Measurements from ENCODE around the gene CHRNA1. TPM values are rescaled to one million over a fixed set of nuclear protein-coding genes. Genes with fewer than 3 reads are reported as not detected.

CHRNA1 gene
- total RNA-seq, 2 experiments from 2014 or later: 0.17 to 0.19 TPM

DNA sequence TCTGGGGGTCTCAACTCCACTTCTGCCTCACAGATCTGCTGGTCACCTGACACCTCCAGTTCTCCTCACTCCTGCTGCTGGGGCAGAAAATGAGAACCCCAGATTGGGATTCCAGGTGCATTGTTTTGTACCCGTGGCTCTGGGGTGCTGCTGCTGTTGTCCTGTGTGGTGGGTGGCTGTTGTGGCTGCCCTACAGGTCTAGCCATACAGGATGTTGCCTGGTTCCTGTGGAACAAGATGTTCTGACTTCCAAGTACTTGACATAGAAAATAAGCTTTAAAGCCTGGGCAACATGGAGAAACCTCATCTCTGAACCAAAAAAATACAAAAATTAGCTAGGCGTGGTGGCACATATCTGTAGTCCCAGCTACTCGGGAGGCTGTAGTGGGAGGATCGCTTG, 38.1 kb downstream of the CHRNA1 start:
- no peaks in the 10 kb centered on the region for H3K9me3 ChIP-seq (ENCODE audit: control insufficient read depth in 1 of 2, insufficient read depth in 1 of 2, low read length in 2 of 2)
- no peak overlapping the region for H3K27ac ChIP-seq (ENCODE audit: low read depth in 1 of 2, low read length in 2 of 2)
- Mint-ChIP-seq H3K4me3 (no peak overlapping the region), H3K4me1 (ENCODE audit: low read depth) (peaks cover 18% of the 10 kb centered on the region), H3K9me3 (peaks cover under 1% of the 10 kb centered on the region), H3K27me3 (peaks cover 33% of the 10 kb centered on the region), H3K36me3 (ENCODE audit: low read depth) (no peaks in the 10 kb centered on the region), H3K27ac (no peak overlapping the region)
- H3K4me1 ChIP-seq (ENCODE audit: insufficient read depth, low read length): peaks cover 27% of the 10 kb centered on the region
- ATAC-seq (ENCODE audit: poor library complexity): no peak
- DNase-seq: no peak
- intact Hi-C loops (cut with DNase I, micrococcal nuclease): no loop called here
- ChIA-PET POLR2A (interaction anchor here (0.8 kb wide), 1 partner anchor 9 kb away, joined by 4 read pairs; no protein-coding TSS in a partner anchor), CTCF (interaction anchor here (1.3 kb wide), 1 partner anchor 23 kb away, joined by 4 read pairs; no protein-coding TSS in a partner anchor)
- H3K27me3 ChIP-seq (ENCODE audit: control insufficient read depth in 1 of 2, insufficient read depth in 2 of 2, low read length in 2 of 2): peaks cover 3 to 4% of the 10 kb centered on the region in 2 experiments
- H3K4me3 ChIP-seq (ENCODE audit: low read length): no peak overlapping the region
- H3K36me3 ChIP-seq (ENCODE audit: insufficient read depth, low read length): no peaks in the 10 kb centered on the region
- TF ChIP-seq, protein P1, sequence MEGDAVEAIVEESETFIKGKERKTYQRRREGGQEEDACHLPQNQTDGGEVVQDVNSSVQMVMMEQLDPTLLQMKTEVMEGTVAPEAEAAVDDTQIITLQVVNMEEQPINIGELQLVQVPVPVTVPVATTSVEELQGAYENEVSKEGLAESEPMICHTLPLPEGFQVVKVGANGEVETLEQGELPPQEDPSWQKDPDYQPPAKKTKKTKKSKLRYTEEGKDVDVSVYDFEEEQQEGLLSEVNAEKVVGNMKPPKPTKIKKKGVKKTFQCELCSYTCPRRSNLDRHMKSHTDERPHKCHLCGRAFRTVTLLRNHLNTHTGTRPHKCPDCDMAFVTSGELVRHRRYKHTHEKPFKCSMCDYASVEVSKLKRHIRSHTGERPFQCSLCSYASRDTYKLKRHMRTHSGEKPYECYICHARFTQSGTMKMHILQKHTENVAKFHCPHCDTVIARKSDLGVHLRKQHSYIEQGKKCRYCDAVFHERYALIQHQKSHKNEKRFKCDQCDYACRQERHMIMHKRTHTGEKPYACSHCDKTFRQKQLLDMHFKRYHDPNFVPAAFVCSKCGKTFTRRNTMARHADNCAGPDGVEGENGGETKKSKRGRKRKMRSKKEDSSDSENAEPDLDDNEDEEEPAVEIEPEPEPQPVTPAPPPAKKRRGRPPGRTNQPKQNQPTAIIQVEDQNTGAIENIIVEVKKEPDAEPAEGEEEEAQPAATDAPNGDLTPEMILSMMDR (IDR thresholded peaks at IDR 0.05): no peak

DNA sequence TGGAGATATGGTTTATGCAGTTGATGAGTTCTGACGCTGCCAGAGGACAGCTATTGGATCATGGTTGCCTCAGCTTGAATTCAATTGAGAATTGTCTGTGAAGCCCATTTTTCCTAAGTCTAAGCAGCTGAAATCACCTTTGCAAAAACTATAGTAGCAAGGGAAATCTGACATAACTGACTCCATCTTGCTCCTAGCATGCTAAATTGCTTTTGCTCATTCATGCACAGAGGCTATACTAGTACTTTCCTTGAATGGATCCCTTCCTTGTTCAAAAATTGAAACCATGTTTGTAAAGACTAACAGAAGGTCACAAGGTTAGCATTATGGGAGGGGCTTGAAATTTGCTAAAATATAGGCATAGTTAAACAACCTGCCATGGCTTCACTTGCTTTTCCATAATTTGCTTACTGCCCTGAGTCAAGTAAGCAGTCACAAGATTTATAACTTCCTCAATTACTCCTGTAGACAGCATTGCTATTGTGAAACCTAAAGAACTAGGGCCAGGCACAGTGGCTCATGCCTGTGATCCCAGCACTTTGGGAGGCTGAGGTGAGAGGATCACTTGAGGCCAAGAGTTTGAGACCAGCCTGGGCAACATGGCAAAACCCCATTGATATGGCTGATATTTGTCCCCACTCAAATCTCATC, 41.2 kb downstream of the CHRNA1 start:
- ATAC-seq (ENCODE audit: poor library complexity) (no peak), DNase-seq (no peak)
- Histone ChIP-seq H3K36me3 (ENCODE audit: insufficient read depth, low read length) (no peaks in the 10 kb centered on the region), H3K27me3 (ENCODE audit: control insufficient read depth in 1 of 2, insufficient read depth in 2 of 2, low read length in 2 of 2) (peaks cover 0 to 2% of the 10 kb centered on the region in 2 experiments), H3K9me3 (ENCODE audit: control insufficient read depth in 1 of 2, insufficient read depth in 1 of 2, low read length in 2 of 2) (no peaks in the 10 kb centered on the region), H3K27ac (ENCODE audit: low read depth in 1 of 2, low read length in 2 of 2) (no peak overlapping the region), H3K4me1 (ENCODE audit: insufficient read depth, low read length) (peaks cover 20% of the 10 kb centered on the region), H3K4me3 (ENCODE audit: low read length) (no peak overlapping the region)
- Mint-ChIP-seq H3K27ac (no peak overlapping the region), H3K4me1 (ENCODE audit: low read depth) (peaks cover 21% of the 10 kb centered on the region), H3K4me3 (no peak overlapping the region), H3K27me3 (peaks cover 11% of the 10 kb centered on the region), H3K9me3 (peaks cover 2% of the 10 kb centered on the region), H3K36me3 (ENCODE audit: low read depth) (no peaks in the 10 kb centered on the region)
- TF ChIP-seq, protein P1 (IDR thresholded peaks at IDR 0.05): no peak
- intact Hi-C loops (cut with DNase I, micrococcal nuclease): no loop called here
- POLR2A ChIA-PET: no interaction called here
- CTCF ChIA-PET: interaction anchor here (0.5 kb wide), 1 partner anchor 14 kb away, joined by 3 read pairs; no protein-coding TSS in a partner anchor

DNA sequence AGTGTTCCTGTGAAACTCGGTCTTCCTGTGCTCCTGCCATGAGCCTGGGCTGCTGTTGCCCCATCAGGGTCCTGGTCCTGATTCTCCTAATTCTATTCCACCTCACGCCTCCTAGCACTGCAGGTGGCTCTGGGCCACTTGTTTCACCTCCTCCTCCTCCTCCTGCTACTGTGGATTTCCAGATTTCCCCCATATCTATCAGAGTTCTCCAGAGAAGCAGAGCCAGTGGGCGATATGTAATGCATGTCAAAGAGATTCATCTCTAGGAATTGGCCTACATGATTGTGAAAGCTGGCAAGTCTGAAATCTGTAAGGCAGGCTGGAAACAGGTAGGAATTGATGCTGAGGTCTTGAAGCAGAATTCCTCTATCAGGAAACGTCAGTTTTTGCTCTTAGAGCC, 45.3 kb downstream of the CHRNA1 start:
- Mint-ChIP-seq H3K27me3 (no peaks in the 10 kb centered on the region), H3K27ac (no peak overlapping the region), H3K4me1 (ENCODE audit: low read depth) (peaks cover 29% of the 10 kb centered on the region), H3K4me3 (peak overlapping the region; percentile 49), H3K9me3 (peaks cover 2% of the 10 kb centered on the region), H3K36me3 (ENCODE audit: low read depth) (no peaks in the 10 kb centered on the region)
- ChIA-PET POLR2A (no interaction called here), CTCF (interaction anchor here (2.1 kb wide), 1 partner anchor 19 kb away, joined by 4 read pairs; no protein-coding TSS in a partner anchor)
- no peaks in the 10 kb centered on the region for H3K27me3 ChIP-seq (ENCODE audit: control insufficient read depth in 1 of 2, insufficient read depth in 2 of 2, low read length in 2 of 2)
- no peak for DNase-seq
- H3K9me3 ChIP-seq (ENCODE audit: control insufficient read depth in 1 of 2, insufficient read depth in 1 of 2, low read length in 2 of 2): no peaks in the 10 kb centered on the region
- ATAC-seq (ENCODE audit: poor library complexity): no peak
- H3K4me1 ChIP-seq (ENCODE audit: insufficient read depth, low read length): peaks cover 29% of the 10 kb centered on the region
- H3K4me3 ChIP-seq (ENCODE audit: low read length): no peak overlapping the region
- no peak overlapping the region for H3K27ac ChIP-seq (ENCODE audit: low read depth in 1 of 2, low read length in 2 of 2)
- H3K36me3 ChIP-seq (ENCODE audit: insufficient read depth, low read length): no peaks in the 10 kb centered on the region
- intact Hi-C loops (cut with DNase I, micrococcal nuclease): no loop called here
- TF ChIP-seq, protein P1 (IDR thresholded peaks at IDR 0.05): no peak

Data from CD4-positive, alpha-beta T cell (primary cell).